GM12865 (cell line): ENCODE measurements around the gene CCNK.

ENCODE experiments used
- DNase-seq: peaks from one replicate; pipeline ENCODE4 v3.0.0; 2010; ENCODE audit warnings: low read depth
- H3K4me3 ChIP-seq: 2 replicates; pipeline ENCODE4 v1.5.1; 2011; ENCODE audit warnings: mild to moderate bottlenecking, low read depth, low read length, control low read depth
- TF ChIP-seq, protein P1 (sequence below): IDR thresholded peaks from 2 replicates; pipeline ENCODE4 v1.5.1; 2011; ENCODE audit warnings: low read length, control low read depth, low read depth, inconsistent platforms; ENCODE audit not compliant: insufficient read depth; ENCODE audit errors: missing control alignments

CCNK gene

DNA sequence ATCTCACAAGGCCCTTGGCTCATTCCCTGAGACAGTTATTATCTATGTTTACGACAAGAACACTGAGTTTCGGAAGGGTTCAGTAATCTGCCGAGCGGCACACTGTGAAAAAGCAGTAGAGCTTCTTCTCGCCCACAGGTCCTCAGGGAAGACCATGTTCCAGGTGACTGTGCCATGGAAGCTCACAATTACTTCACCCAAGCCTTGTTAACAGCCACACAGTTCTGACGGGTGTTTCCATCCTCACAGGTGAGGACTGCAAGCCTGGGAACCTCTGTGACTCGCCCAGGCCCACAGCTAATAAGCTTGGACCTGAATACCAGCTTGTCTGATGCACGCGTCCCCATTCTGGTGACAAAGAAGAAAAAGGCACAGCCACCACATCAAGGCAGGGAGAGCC is 15.9 kb upstream of the CCNK start:
- no peak for DNase-seq
- TF ChIP-seq, protein P1, sequence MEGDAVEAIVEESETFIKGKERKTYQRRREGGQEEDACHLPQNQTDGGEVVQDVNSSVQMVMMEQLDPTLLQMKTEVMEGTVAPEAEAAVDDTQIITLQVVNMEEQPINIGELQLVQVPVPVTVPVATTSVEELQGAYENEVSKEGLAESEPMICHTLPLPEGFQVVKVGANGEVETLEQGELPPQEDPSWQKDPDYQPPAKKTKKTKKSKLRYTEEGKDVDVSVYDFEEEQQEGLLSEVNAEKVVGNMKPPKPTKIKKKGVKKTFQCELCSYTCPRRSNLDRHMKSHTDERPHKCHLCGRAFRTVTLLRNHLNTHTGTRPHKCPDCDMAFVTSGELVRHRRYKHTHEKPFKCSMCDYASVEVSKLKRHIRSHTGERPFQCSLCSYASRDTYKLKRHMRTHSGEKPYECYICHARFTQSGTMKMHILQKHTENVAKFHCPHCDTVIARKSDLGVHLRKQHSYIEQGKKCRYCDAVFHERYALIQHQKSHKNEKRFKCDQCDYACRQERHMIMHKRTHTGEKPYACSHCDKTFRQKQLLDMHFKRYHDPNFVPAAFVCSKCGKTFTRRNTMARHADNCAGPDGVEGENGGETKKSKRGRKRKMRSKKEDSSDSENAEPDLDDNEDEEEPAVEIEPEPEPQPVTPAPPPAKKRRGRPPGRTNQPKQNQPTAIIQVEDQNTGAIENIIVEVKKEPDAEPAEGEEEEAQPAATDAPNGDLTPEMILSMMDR = no peak
- H3K4me3 ChIP-seq = no peak overlapping the region

DNA sequence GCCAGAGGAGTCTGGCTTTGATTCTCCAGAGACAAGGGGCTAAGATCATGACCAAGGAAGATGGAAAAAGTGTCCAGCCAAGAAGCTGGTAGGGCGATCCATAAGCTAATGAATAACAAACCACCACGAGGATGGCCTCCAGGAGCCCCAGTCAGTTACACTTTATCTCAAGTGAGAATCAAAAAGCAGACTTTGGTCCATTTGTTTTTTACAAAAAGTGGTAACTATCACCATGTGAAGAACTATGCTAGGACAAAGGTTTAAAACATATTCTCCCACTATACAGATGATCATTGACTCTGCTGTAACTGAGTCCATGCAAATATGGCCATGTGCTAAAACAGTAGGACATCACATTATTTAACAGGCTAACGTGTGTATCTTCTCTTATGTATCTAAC is 14.5 kb upstream of the CCNK start:
- H3K4me3 ChIP-seq = no peak overlapping the region
- TF ChIP-seq, protein P1 = no peak
- no peak for DNase-seq

DNA sequence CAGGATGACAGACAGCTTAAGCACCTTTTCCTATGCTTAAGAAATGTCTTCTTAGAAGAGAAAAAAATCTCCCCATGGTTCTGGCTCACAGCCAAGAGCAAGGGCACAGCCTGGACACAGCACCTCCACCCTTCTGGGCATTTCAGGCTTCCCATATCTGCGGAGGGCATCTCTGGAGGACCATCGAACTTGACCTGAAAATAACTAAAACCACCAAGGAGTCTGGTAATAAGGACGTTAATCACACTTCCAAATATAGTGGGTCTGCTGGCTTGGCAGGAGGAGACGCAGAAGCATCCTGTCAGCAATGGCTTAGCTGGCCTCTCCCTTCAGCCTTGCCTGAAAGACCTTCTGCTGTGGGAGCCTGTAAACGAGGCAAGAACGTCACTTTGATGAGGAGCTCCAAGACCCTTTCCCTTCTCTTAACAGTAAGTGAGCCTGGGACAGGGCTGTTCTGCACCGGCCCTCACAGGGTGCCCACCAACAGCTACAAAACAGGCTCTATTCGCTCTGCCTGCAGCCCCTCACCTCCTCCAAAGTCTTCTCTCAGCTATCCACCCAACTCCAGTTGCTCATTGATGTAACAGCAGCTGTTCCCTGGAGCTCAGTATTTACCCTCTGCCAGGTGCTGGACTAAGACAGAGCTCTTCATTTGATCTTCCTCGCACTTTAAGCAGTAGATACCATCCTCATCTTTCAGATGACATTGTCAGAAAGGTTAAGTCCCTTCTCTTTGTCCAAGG is 13.7 kb upstream of the CCNK start:
- DNase-seq = no peak
- H3K4me3 ChIP-seq = no peak overlapping the region
- TF ChIP-seq, protein P1 = no peak

DNA sequence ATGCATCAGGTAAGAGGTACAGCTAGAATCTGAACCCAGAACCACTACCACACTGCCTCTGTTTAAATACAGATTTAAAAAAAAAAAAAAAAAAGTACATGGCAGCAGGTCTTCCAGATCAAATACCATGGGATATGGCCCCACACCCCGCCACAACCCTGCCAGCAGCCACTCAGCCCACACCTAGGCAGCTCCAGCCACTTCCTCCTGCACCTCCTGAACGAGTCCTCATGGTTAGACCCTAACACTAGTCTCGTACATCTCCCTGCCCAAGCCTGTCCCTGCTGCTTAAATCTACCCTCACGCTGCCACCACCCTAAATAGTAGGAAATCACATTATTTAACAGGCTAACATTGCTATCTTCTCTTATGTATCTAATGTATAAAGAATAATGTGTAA is 13.1 kb upstream of the CCNK start:
- DNase-seq = no peak
- TF ChIP-seq, protein P1 = no peak
- H3K4me3 ChIP-seq = no peak overlapping the region

DNA sequence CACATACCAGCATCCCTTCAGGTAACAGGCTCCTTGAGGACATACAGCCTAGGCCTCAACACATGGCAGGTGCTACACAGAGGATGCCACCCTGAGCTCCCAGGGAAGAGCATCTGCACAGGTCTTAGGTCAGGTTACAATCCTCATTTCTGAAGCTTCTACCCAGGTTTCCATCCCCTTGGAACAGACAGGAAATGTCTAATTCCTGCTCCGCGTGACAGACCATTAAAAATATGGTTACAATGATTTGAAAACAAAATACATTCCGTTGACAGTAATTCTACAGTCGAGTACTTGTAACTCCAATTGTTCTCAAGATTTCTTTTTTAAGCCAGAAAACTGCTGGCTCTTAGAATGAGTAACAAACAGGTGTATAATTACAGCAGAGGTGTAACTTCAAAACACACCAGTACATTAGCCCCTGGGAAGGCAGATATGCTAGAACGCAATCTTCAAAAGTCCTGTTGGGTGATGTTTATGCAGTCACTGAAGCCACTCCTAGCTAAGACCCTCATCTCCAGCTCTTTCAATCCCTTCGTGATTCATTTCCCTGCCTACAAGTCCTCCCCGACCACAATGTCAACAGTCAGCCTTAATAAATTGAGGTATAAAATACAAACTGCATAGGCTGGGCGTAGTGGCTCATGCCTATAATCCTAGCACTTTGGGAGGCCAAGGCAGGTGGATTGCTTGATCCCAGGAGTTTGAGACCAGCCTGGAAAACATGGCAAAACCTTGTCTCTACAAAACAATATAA is 12.2 kb upstream of the CCNK start:
- no peak overlapping the region for H3K4me3 ChIP-seq
- DNase-seq = no peak
- TF ChIP-seq, protein P1 = no peak

DNA sequence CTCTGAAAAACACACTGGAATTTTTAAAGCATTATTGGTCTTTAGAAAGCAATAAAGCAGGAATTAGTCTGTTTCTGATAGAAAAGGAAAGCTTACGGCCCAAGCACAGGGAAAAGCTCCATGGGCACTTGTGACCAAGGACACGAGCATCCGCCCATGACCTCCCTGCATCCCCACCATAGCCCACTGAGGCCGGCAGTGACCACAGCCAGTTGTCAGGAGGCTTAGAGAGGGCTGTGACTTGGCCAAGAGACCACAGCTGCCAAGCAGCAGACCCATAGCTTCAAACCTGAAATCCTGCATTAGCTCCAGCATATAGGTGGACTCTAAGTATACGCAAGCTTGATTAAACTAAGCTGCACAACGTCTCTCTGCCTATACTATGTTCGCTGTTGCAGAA is 9.5 kb upstream of the CCNK start:
- TF ChIP-seq, protein P1 = no peak
- H3K4me3 ChIP-seq = no peak overlapping the region
- no peak for DNase-seq

DNA sequence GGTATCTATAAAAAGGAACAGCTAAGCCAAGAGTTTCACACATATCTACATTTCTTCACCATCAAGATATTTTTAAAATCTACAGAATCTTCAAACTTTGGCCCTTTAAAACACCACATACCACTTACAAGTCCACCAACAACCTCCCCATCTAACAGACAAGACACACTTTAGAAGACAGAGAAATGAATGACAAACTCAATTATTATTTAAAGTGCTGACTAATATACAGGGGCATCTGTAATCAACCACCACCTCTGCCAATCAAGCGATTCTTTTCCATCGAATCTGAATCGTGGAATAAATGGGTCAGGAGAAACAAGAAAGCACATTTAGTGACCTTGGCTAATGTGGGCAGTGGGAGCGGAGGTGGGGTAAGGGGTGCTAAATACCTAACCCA is 8.3 kb upstream of the CCNK start:
- DNase-seq = no peak
- no peak overlapping the region for H3K4me3 ChIP-seq
- TF ChIP-seq, protein P1 = no peak
